Lower leg skin (tissue), 3 donors: ENCODE data around the gene ARHGAP15.

Experiments used
- POLR2A ChIP-seq, 2 donors: fragments of 450-650 bp; IDR thresholded peaks; one replicate each; pipeline ENCODE4 v1.6.1; 2016 to 2017; ENCODE audit warnings: antibody characterized with exemption in 2 of 2, mild to moderate bottlenecking in 1 of 2, moderate library complexity in 1 of 2
- TF ChIP-seq, protein P1 (sequence below), 3 donors: fragments of 450-650 bp; IDR thresholded peaks; one replicate each; pipeline ENCODE4 v1.5.1; 2016; ENCODE audit warnings: antibody characterized with exemption in 3 of 3, mild to moderate bottlenecking in 3 of 3, moderate library complexity in 2 of 3

DNA sequence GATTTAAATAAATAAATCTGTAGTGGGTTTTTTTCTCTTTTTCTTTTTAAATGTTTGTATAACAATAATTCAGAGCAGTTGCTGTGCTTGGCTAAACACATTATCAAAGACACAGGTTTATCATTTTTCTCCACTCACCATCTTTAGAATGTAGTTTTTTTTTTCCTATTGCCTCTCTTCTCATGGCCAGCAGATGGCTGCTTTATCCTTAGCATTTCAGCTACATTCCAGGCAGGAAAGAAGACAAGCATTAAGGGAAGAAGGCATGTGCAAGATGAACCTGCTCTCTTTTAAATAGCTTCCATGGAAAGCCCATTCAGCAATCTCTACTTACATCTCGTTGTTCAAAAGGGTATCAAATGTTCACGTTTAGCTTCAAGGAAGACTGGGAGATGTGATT lies 42.6 kb downstream of the ARHGAP15 start:
- TF ChIP-seq, protein P1, sequence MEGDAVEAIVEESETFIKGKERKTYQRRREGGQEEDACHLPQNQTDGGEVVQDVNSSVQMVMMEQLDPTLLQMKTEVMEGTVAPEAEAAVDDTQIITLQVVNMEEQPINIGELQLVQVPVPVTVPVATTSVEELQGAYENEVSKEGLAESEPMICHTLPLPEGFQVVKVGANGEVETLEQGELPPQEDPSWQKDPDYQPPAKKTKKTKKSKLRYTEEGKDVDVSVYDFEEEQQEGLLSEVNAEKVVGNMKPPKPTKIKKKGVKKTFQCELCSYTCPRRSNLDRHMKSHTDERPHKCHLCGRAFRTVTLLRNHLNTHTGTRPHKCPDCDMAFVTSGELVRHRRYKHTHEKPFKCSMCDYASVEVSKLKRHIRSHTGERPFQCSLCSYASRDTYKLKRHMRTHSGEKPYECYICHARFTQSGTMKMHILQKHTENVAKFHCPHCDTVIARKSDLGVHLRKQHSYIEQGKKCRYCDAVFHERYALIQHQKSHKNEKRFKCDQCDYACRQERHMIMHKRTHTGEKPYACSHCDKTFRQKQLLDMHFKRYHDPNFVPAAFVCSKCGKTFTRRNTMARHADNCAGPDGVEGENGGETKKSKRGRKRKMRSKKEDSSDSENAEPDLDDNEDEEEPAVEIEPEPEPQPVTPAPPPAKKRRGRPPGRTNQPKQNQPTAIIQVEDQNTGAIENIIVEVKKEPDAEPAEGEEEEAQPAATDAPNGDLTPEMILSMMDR (IDR thresholded peaks at IDR 0.05): no peak
- no peak for TF ChIP-seq POLR2A (IDR thresholded peaks at IDR 0.05)
